Epithelial cell of proximal tubule (primary cell): ENCODE measurements around the gene FBXW5. TPM values are rescaled to one million over a fixed set of nuclear protein-coding genes. Genes with fewer than 3 reads are reported as not detected.

Experiments
- DNase-seq: peaks from one replicate; pipeline ENCODE4 v3.0.0-alpha.2; 2011; ENCODE audit warnings: low read depth
- H3K4me3 ChIP-seq: 2 replicates; pipeline ENCODE4 v1.5.1; 2011; ENCODE audit warnings: low read depth, mild to moderate bottlenecking, low read length
- CTCF ChIP-seq: conservative IDR thresholded peaks from 2 replicates; pipeline ENCODE4 v1.5.1; 2012; ENCODE audit warnings: low read depth, mild to moderate bottlenecking, low read length
- total RNA-seq: library from RNA; depleted of rRNA; stranded (reverse); fragments of >200 nt; gene quantifications from 2 replicates; pipeline ENCODE4 v1.2.3, GENCODE V29; 2015

The FBXW5 gene
- total RNA-seq, 1 donor from 2014 or later: 124 TPM

DNA sequence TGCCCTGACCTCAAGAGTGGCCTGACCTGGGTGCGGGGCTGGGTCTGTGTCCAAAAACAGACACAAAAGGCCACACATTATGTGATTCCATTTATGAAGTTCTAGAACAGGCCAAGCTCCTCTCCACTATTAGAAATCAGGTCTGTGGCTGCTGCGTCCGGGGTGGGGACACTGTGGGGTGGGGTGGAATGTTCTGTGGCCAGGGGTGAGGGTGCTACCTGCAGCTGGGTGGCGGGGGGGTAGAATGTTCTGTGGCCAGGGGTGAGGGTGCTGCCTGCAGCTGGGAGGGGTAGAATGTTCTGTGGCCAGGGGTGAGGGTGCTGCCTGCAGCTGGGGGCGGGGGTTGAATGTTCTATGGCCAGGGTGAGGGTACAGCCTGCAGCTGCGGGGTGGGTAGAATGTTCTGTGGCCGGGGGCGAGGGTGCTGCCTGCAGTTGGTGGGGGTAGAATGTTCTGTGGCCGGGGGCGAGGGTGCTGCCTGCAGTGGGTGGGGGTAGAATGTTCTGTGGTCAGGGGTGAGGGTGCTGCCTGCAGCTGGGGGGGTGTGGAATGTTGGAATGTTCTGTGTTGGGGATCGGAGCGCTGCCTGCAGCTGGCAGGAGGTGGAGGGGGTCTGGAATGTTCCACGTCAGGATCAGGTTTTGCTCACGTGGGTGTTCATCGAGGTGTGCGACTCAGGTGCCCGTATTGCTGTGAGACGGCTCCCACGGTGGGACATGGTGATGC is 15.8 kb upstream of the FBXW5 start:
- TF ChIP-seq CTCF: no peak

GRCh38 chr9:136958898-136959850 is 14.6 kb upstream of the FBXW5 start:
- no peak for DNase-seq
- H3K4me3 ChIP-seq: no peak overlapping the region
- no peak for TF ChIP-seq CTCF

More for the DNA sequence above, 15.8 kb upstream of the FBXW5 start:
- DNase-seq: no peak
- H3K4me3 ChIP-seq: no peak overlapping the region

- H3K4me3 ChIP-seq: no peak overlapping the region
- no peak for TF ChIP-seq CTCF
- no peak for DNase-seq
Measured at GRCh38 chr9:136958473-136958872, 13.9 kb upstream of the FBXW5 start.

DNA sequence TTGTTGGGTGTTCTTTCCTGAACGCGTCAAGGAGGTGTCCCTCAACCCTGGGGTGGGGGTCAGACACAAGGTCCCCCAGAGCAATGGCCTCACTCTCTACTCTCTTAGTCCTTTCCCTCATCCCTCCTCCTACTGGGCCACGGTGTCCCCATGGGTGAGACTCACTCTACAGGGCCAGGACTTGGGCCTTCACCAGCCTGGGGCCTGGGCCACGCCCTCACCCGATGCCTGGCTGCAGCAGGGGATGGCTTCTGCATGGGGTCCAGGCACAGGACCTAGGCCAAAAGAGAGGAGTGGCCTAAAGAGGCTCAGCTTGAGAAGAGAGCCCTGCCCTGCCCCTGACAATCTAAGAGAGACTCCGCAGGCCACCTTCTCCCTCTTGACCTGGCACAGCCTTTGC is 13.4 kb upstream of the FBXW5 start:
- H3K4me3 ChIP-seq: no peak overlapping the region
- no peak for TF ChIP-seq CTCF
- DNase-seq: no peak

DNA sequence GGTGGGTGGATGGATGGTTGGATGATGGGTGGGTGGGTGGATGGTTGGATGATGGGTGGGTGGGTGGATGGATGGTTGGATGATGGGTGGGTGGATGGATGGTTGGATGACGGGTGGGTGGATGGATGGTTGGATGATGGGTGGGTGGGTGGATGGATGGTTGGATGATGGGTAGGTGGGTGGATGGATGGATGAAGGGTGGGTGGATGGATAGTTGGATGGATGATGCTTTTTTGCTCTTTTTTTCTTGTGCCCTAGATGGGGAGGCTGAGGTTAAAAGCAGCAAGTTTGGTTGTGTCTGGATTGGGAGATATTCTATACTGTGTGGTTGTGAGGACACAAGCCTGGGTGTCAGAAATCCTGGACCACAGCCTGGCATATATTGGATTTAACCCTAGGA is 12.9 kb upstream of the FBXW5 start:
- H3K4me3 ChIP-seq: no peak overlapping the region
- no peak for DNase-seq
- no peak for TF ChIP-seq CTCF

GRCh38 chr9:136956604-136957003 is 12.1 kb upstream of the FBXW5 start:
- no peak overlapping the region for H3K4me3 ChIP-seq
- no peak for TF ChIP-seq CTCF
- no peak for DNase-seq
